Thyroid gland (tissue), 4 donors: Measurements from ENCODE around the gene VAV3. TPM values are rescaled to one million over a fixed set of nuclear protein-coding genes. Genes with fewer than 3 reads are reported as not detected.
"Not testable (repeated sequence)": the region's sequence is repeated elsewhere in the genome, so short reads cannot be mapped to it uniquely, and the experiment has no call there.

Experiments used
- DNase-seq, 2 donors: peaks; one replicate each; pipeline ENCODE4 v3.0.0-alpha.2; 2019
- H3K27ac ChIP-seq, 3 donors: fragments of 200-600 bp; sonication (generic); 1 replicate in 2 of 3; 2 replicates in 1 of 3; pipeline ENCODE4 v1.5.1; 2016 to 2019; ENCODE audit warnings: mild to moderate bottlenecking in 1 of 3, moderate library complexity in 1 of 3
- H3K27me3 ChIP-seq: fragments of 200-600 bp; sonication (generic); one replicate; pipeline ENCODE4 v1.5.1; 2019
- H3K36me3 ChIP-seq, 2 donors: fragments of 200-600 bp; sonication (generic); one replicate each; pipeline ENCODE4 v1.5.1; 2016 to 2019
- H3K4me1 ChIP-seq, 2 donors: fragments of 200-600 bp; sonication (generic); one replicate each; pipeline ENCODE4 v1.5.1; 2017 to 2019
- H3K4me3 ChIP-seq, 3 donors: fragments of 200-600 bp; sonication (generic); replicated peaks in 1 of 3; 1 replicate in 2 of 3; 2 replicates in 1 of 3; pipeline ENCODE4 v1.5.1; 2016; ENCODE audit warnings: mild to moderate bottlenecking in 1 of 3
- H3K9me3 ChIP-seq: fragments of 200-600 bp; sonication (generic); one replicate; pipeline ENCODE4 v1.5.1; 2017
- CTCF ChIP-seq, 6 experiments: fragments of 200-600 bp in 3 of 6; fragments of 450-650 bp in 3 of 6; sonication (generic) in 3 of 6; IDR thresholded peaks; one replicate each; pipeline ENCODE4 v1.5.1; 2016 to 2019; ENCODE audit warnings: antibody characterized with exemption in 6 of 6, mild to moderate bottlenecking in 2 of 6, inconsistent platforms in 1 of 6, moderate library complexity in 1 of 6
- POLR2A ChIP-seq, 2 donors: fragments of 450-650 bp; IDR thresholded peaks; one replicate each; pipeline ENCODE4 v1.6.1; 2017; ENCODE audit warnings: antibody characterized with exemption in 2 of 2, mild to moderate bottlenecking in 2 of 2, moderate library complexity in 1 of 2
- WGBS, 2 donors: methylation state at CpG; one replicate each; pipeline ENCODE4 v1.1.5; 2017; 5-methylcytosine and 5-hydroxymethylcytosine counted together
- intact Hi-C: fragments of 100-400 bp; cut with DNase I; formaldehyde crosslinking; loops from one replicate; pipeline ENCODE4 v1.15.1; 2023
- total RNA-seq, 4 donors: library from RNA; depleted of rRNA; stranded (reverse); fragments of >200 nt; gene quantifications; one replicate each; pipeline ENCODE4 v1.2.3, GENCODE V29; 2016

Gene VAV3
- total RNA-seq, 4 donors from 2014 or later, result 14.8 to 22.8 (median 18.8) TPM

GRCh38 chr1:107702946-107703571 lies 261.9 kb downstream of the VAV3 start:
- no peak for DNase-seq
- Histone ChIP-seq H3K27ac (no peak overlapping the region), H3K27me3 (no peaks in the 10 kb centered on the region), H3K4me1 (no peaks in the 10 kb centered on the region), H3K36me3 (no peaks in the 10 kb centered on the region), H3K4me3 (no peak overlapping the region), H3K9me3 (no peaks in the 10 kb centered on the region)
- TF ChIP-seq POLR2A (IDR thresholded peaks at IDR 0.05) (no peak), CTCF (IDR thresholded peaks at IDR 0.05) (no peak)
- intact Hi-C loops, result no loop called here
- 70 to 76% methylated on average over 4 of the region's 4 CpGs for WGBS, 2 donors

GRCh38 chr1:107700651-107701050 lies 264.3 kb downstream of the VAV3 start:
- H3K9me3 ChIP-seq, DNase-seq, H3K4me3 ChIP-seq, intact Hi-C loops, H3K27me3 ChIP-seq, H3K4me1 ChIP-seq, H3K27ac ChIP-seq, H3K36me3 ChIP-seq: not testable (repeated sequence)
- 49 to 63% methylated on average over 3 of the region's 3 CpGs for WGBS, 2 donors

- WGBS, 2 donors, result 92 to 96% methylated on average over 6 of the region's 6 CpGs
- Histone ChIP-seq H3K27me3 (no peaks in the 10 kb centered on the region), H3K36me3 (no peaks in the 10 kb centered on the region), H3K4me3 (no peak overlapping the region), H3K27ac (no peak overlapping the region), H3K9me3 (no peaks in the 10 kb centered on the region), H3K4me1 (no peaks in the 10 kb centered on the region)
- TF ChIP-seq CTCF (IDR thresholded peaks at IDR 0.05), result no peak
- no peak for TF ChIP-seq POLR2A (IDR thresholded peaks at IDR 0.05)
- no peak for DNase-seq
- intact Hi-C loops, result no loop called here
Observed at GRCh38 chr1:107698161-107698560, 266.8 kb downstream of the VAV3 start.

- WGBS, 2 donors, result 93 to 95% methylated on average over 3 of the region's 3 CpGs
- DNase-seq, result no peak
- Histone ChIP-seq H3K4me3 (no peak overlapping the region), H3K9me3 (no peaks in the 10 kb centered on the region), H3K27ac (no peak overlapping the region), H3K4me1 (no peaks in the 10 kb centered on the region), H3K36me3 (no peaks in the 10 kb centered on the region), H3K27me3 (no peaks in the 10 kb centered on the region)
- TF ChIP-seq POLR2A (IDR thresholded peaks at IDR 0.05) (no peak), CTCF (IDR thresholded peaks at IDR 0.05) (no peak)
- intact Hi-C loops, result no loop called here
Observed at GRCh38 chr1:107695341-107695740, 269.6 kb downstream of the VAV3 start.

- no peaks in the 10 kb centered on the region for H3K36me3 ChIP-seq
- no peak overlapping the region for H3K27ac ChIP-seq
- no peaks in the 10 kb centered on the region for H3K9me3 ChIP-seq
- H3K4me3 ChIP-seq, result no peak overlapping the region
- intact Hi-C loops, result no loop called here
- H3K27me3 ChIP-seq, result no peaks in the 10 kb centered on the region
- peaks cover 0 to 4% of the 10 kb centered on the region in 2 donors for H3K4me1 ChIP-seq
- no peak for DNase-seq
- 57 to 60% methylated on average over 8 of the region's 8 CpGs for WGBS, 2 donors
- TF ChIP-seq CTCF (IDR thresholded peaks at IDR 0.05) (no peak), POLR2A (IDR thresholded peaks at IDR 0.05) (no peak)
Observed at GRCh38 chr1:107692580-107693345, 272.2 kb downstream of the VAV3 start.
